HepG2 (cell line): ENCODE data around the gene CTDSP1. TPM values are rescaled to one million over a fixed set of nuclear protein-coding genes. Genes with fewer than 3 reads are reported as not detected.

Source experiments
- KAT8 ChIP-seq: IDR thresholded peaks from 2 replicates; pipeline ENCODE4 v1.6.1; 2016; ENCODE audit warnings: missing genetic modification reagents, missing compliant biosample characterization
- MTA1 ChIP-seq: sonication (generic); formaldehyde crosslinking; IDR thresholded peaks from 2 replicates; pipeline ENCODE4 v1.4.0; 2020; ENCODE audit warnings: missing genetic modification reagents, mild to moderate bottlenecking, borderline replicate concordance
- TCF7 ChIP-seq: sonication (generic); IDR thresholded peaks from 2 replicates; pipeline ENCODE4 v1.6.1; 2016; ENCODE audit warnings: antibody characterized with exemption, low read depth
- ZNF276 ChIP-seq: sonication (generic); formaldehyde crosslinking; IDR thresholded peaks from 2 replicates; pipeline ENCODE4 v1.4.0; 2020; ENCODE audit warnings: mild to moderate bottlenecking, low read depth, missing genetic modification reagents
- polyA plus RNA-seq, 8 experiments: library from polyadenylated mRNA; depleted of rRNA in 3 of 8; stranded (reverse) in 7 of 8; unstranded in 1 of 8; fragments of >200 nt; fragmentation: Illumina TruSeq in 4 of 8; extraction: Trizol in 4 of 8; gene quantifications; 2 replicates each; pipeline versions ENCODE4 v1.2.1 to v1.2.3, GENCODE V29; 2011 to 2016; ENCODE audit warnings: low read depth in 4 of 8, missing spikeins in 1 of 8, mixed read lengths in 1 of 8; ENCODE audit not compliant: insufficient read depth in 1 of 8
- total RNA-seq, 5 experiments: library from RNA; depleted of rRNA; stranded (reverse); fragments of >200 nt; fragmentation: Illumina TruSeq; extraction: Trizol; gene quantifications; 2 replicates each; pipeline ENCODE4 v1.2.3, GENCODE V29; 2016; ENCODE audit warnings: low read depth in 1 of 5
- TF ChIP-seq, protein P1 (sequence below): sonication (generic); formaldehyde crosslinking; IDR thresholded peaks from 2 replicates; pipeline ENCODE4 v1.8.0; 2022; ENCODE audit warnings: missing genetic modification reagents, low read depth, mild to moderate bottlenecking, borderline replicate concordance
- TF ChIP-seq, protein P2 (sequence below): sonication (generic); formaldehyde crosslinking; IDR thresholded peaks from 2 replicates; pipeline ENCODE4 v1.5.1; 2020; ENCODE audit warnings: mild to moderate bottlenecking, missing genetic modification reagents, borderline replicate concordance

The CTDSP1 gene
- total and polyA plus RNA-seq, 2 of the 13 experiments (the other 11 are each of a cell fraction or from before 2014, with no cell fraction given), result 91.0 to 268 TPM

GRCh38 chr2:218397820-218398436, 1.7 kb upstream of the CTDSP1 start (continued):
- peak; percentile 9; the same call in 1 of the 2 replicates for TF ChIP-seq ZNF276
- TF ChIP-seq, protein P1, sequence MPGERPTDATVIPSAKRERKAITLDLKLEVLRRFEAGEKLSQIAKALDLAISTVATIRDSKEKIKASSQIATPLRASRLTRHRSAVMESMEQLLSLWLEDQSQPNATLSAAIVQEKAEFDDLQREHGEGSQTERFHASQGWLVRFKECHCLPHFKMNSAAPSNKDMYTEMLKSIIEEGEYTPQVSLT, result no peak
- TF ChIP-seq KAT8 (CRISPR knock-in tag), result peak; percentile 56
- TF ChIP-seq TCF7, result peak; percentile 47; the same call in 1 of the 2 replicates
- TF ChIP-seq, protein P2, sequence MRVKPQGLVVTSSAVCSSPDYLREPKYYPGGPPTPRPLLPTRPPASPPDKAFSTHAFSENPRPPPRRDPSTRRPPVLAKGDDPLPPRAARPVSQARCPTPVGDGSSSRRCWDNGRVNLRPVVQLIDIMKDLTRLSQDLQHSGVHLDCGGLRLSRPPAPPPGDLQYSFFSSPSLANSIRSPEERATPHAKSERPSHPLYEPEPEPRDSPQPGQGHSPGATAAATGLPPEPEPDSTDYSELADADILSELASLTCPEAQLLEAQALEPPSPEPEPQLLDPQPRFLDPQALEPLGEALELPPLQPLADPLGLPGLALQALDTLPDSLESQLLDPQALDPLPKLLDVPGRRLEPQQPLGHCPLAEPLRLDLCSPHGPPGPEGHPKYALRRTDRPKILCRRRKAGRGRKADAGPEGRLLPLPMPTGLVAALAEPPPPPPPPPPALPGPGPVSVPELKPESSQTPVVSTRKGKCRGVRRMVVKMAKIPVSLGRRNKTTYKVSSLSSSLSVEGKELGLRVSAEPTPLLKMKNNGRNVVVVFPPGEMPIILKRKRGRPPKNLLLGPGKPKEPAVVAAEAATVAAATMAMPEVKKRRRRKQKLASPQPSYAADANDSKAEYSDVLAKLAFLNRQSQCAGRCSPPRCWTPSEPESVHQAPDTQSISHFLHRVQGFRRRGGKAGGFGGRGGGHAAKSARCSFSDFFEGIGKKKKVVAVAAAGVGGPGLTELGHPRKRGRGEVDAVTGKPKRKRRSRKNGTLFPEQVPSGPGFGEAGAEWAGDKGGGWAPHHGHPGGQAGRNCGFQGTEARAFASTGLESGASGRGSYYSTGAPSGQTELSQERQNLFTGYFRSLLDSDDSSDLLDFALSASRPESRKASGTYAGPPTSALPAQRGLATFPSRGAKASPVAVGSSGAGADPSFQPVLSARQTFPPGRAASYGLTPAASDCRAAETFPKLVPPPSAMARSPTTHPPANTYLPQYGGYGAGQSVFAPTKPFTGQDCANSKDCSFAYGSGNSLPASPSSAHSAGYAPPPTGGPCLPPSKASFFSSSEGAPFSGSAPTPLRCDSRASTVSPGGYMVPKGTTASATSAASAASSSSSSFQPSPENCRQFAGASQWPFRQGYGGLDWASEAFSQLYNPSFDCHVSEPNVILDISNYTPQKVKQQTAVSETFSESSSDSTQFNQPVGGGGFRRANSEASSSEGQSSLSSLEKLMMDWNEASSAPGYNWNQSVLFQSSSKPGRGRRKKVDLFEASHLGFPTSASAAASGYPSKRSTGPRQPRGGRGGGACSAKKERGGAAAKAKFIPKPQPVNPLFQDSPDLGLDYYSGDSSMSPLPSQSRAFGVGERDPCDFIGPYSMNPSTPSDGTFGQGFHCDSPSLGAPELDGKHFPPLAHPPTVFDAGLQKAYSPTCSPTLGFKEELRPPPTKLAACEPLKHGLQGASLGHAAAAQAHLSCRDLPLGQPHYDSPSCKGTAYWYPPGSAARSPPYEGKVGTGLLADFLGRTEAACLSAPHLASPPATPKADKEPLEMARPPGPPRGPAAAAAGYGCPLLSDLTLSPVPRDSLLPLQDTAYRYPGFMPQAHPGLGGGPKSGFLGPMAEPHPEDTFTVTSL (CRISPR knock-in tag), result peak; percentile 78; the same call in 1 of the 2 replicates
- peak; percentile 72; the same call in 1 of the 2 replicates for TF ChIP-seq MTA1 (CRISPR knock-in tag)
